Erythroblast (primary cell): ENCODE data around the gene BMP8B.
A peak's percentile ranks its signal among the peaks of the same experiment; 100 is the strongest.
"Not testable (repeated sequence)": the region's sequence is repeated elsewhere in the genome, so short reads cannot be mapped to it uniquely, and the experiment has no call there.

Experiments
- DNase-seq, 2 experiments: peaks; one replicate each; lab custom pipeline; 2025; lab: John Stamatoyannopoulos, UW
- GATA1 ChIP-seq: IDR thresholded peaks from 2 replicates; pipeline ENCODE4 v1.6.1; 2011; ENCODE audit warnings: low read depth, mild to moderate bottlenecking, control low read depth, low read length, moderate library complexity
- POLR2A ChIP-seq: IDR thresholded peaks from 2 replicates; pipeline ENCODE4 v1.6.1; 2011; ENCODE audit warnings: mild to moderate bottlenecking, low read length

BMP8B gene

GRCh38 chr1:39788758-39789570 lies at the start of gene BMP8B:
BMP8B (minus strand) TSS chr1:39788865; CDS start chr1:39788485, 380 bp downstream.
- TF ChIP-seq POLR2A: no peak
- no peak for TF ChIP-seq GATA1
- DNase-seq: peak; percentile 76 to 77

GRCh38 chr1:39836595-39837110 lies 48.0 kb upstream of the BMP8B start:
- DNase-seq: no peak
- TF ChIP-seq GATA1 (no peak), POLR2A (no peak)

- DNase-seq: no peak
- TF ChIP-seq GATA1 (no peak), POLR2A (no peak)
Measured at GRCh38 chr1:39835935-39836594, 47.4 kb upstream of the BMP8B start.

- no peak for DNase-seq
- TF ChIP-seq POLR2A (no peak), GATA1 (no peak)
Measured at GRCh38 chr1:39835110-39835509, 46.4 kb upstream of the BMP8B start.

GRCh38 chr1:39833621-39834385 lies 45.1 kb upstream of the BMP8B start:
- no peak for TF ChIP-seq GATA1
- TF ChIP-seq POLR2A: no peak
- DNase-seq: no peak

- no peak for DNase-seq
- no peak for TF ChIP-seq GATA1
- no peak for TF ChIP-seq POLR2A
Measured at GRCh38 chr1:39833121-39833520, 44.5 kb upstream of the BMP8B start.

GRCh38 chr1:39832294-39832693 lies 43.6 kb upstream of the BMP8B start:
- DNase-seq: no peak
- TF ChIP-seq POLR2A: no peak
- no peak for TF ChIP-seq GATA1

GRCh38 chr1:39829791-39830533 lies 41.3 kb upstream of the BMP8B start:
- DNase-seq: peak in 1 of 2 experiments; percentile 28
- TF ChIP-seq POLR2A (no peak), GATA1 (no peak)

- DNase-seq: no peak
- TF ChIP-seq POLR2A: no peak
- no peak for TF ChIP-seq GATA1
Measured at GRCh38 chr1:39828734-39829133, 40.1 kb upstream of the BMP8B start.

- DNase-seq: not testable (repeated sequence)
Measured at GRCh38 chr1:39828255-39828654, 39.6 kb upstream of the BMP8B start.

- DNase-seq: no peak
- TF ChIP-seq GATA1 (no peak), POLR2A (no peak)
Measured at GRCh38 chr1:39827201-39827600, 38.5 kb upstream of the BMP8B start.

GRCh38 chr1:39826583-39826982 lies 37.9 kb upstream of the BMP8B start:
- TF ChIP-seq POLR2A (no peak), GATA1 (no peak)
- DNase-seq: no peak

GRCh38 chr1:39825432-39825941 lies 36.8 kb upstream of the BMP8B start:
- DNase-seq: no peak
- no peak for TF ChIP-seq POLR2A
- no peak for TF ChIP-seq GATA1

- DNase-seq: not testable (repeated sequence)
Measured at GRCh38 chr1:39823450-39823849, 34.8 kb upstream of the BMP8B start.
